OCI-LY1 (cell line): ENCODE data around the gene GNAZ.

Source experiments
- EZH2 ChIP-seq: fragments of 200-600 bp; sonication (generic), shearing (Covaris generic); IDR thresholded peaks from 2 replicates; pipeline ENCODE4 v1.8.0; 2017; ENCODE audit warnings: borderline replicate concordance, mixed run types, mild to moderate bottlenecking, antibody characterized with exemption, low read length, moderate library complexity, mixed read lengths
- TF ChIP-seq, protein P1 (sequence below): fragments of 200-600 bp; sonication (generic), shearing (Covaris generic); IDR thresholded peaks from 2 replicates; pipeline ENCODE4 v1.5.1; 2017; ENCODE audit warnings: mild to moderate bottlenecking, antibody characterized with exemption, low read length, moderate library complexity, mixed read lengths

DNA sequence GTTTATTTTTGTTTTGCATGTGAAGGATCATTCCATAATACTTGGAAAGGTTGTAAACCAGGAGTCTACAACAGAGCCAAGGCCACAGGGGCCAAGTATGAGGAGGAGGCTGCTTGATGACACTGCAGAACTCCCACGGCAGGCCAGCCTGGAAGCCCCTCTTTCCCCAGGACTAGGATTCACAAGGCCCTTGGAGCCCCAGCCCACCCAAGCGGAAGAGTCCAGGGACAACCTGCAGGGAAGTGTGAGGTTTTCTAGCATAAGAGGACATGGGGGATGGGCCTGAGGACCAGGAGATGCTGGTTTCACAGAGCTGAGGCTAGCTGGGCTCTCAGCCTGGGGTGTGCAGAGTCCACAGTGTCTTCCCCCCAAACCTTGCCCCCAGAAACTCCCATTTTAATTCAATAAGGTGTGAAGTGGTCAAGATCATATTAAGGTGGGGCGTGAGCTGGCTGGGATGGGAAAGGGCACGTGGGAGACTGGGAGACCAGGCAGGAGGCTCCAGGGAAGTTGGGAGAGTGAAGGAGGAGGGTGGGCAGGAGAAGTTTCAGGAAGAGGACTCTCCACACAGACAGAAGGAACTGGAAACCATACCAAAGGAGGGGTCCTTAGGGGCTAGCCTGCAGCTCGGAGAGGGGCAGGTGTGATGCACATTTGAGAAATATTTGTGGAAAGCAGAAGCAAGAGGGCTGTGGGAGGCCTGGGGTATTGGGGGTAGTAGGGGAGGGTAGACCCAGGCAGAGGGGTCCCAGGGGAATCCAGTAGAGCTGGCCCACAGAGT, 12.4 kb downstream of the GNAZ start:
- TF ChIP-seq, protein P1, sequence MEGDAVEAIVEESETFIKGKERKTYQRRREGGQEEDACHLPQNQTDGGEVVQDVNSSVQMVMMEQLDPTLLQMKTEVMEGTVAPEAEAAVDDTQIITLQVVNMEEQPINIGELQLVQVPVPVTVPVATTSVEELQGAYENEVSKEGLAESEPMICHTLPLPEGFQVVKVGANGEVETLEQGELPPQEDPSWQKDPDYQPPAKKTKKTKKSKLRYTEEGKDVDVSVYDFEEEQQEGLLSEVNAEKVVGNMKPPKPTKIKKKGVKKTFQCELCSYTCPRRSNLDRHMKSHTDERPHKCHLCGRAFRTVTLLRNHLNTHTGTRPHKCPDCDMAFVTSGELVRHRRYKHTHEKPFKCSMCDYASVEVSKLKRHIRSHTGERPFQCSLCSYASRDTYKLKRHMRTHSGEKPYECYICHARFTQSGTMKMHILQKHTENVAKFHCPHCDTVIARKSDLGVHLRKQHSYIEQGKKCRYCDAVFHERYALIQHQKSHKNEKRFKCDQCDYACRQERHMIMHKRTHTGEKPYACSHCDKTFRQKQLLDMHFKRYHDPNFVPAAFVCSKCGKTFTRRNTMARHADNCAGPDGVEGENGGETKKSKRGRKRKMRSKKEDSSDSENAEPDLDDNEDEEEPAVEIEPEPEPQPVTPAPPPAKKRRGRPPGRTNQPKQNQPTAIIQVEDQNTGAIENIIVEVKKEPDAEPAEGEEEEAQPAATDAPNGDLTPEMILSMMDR: no peak
- no peak for TF ChIP-seq EZH2
